ENCODE results near the gene TOP3B.

- TF ChIP-seq GATA2 (IDR thresholded peaks at IDR 0.05; ENCODE audit: low read depth, low read length) (no peak), GATA3 (IDR thresholded peaks at IDR 0.05; ENCODE audit: low read depth, low read length) (no peak)
Observed at GRCh38 chr22:22005945-22006595, 23.5 kb upstream of the TOP3B start.
